HepG2 (cell line): ENCODE measurements around the gene SLC8A2. TPM values are rescaled to one million over a fixed set of nuclear protein-coding genes. Genes with fewer than 3 reads are reported as not detected.
A peak's percentile ranks its signal among the peaks of the same experiment; 100 is the strongest.

ENCODE experiments used
- FOXK2 ChIP-seq: fragments of 450-650 bp; IDR thresholded peaks from 2 replicates; pipeline ENCODE4 v1.6.1; 2016
- GPBP1L1 ChIP-seq: sonication (generic); formaldehyde crosslinking; IDR thresholded peaks from 2 replicates; pipeline ENCODE4 v1.5.0; 2020; ENCODE audit warnings: mild to moderate bottlenecking, missing genetic modification reagents
- HCFC1 ChIP-seq: fragments of 150-350 bp; IDR thresholded peaks from 2 replicates; pipeline ENCODE4 v1.6.1; 2014; ENCODE audit warnings: low read depth, low read length
- JUN ChIP-seq: sonication (generic); formaldehyde crosslinking; IDR thresholded peaks from 2 replicates; pipeline ENCODE4 v1.4.0; 2020; ENCODE audit warnings: mild to moderate bottlenecking, missing genetic modification reagents
- PHF8 ChIP-seq: sonication (generic); formaldehyde crosslinking; IDR thresholded peaks from 2 replicates; pipeline ENCODE4 v1.5.0; 2020; ENCODE audit warnings: missing genetic modification reagents
- TBP ChIP-seq: sonication (generic); formaldehyde crosslinking; IDR thresholded peaks from 2 replicates; pipeline ENCODE4 v1.5.0; 2020; ENCODE audit warnings: missing genetic modification reagents
- TCF7L2 ChIP-seq: IDR thresholded peaks from 2 replicates; pipeline ENCODE4 v1.6.1; 2011; ENCODE audit warnings: mild to moderate bottlenecking, low read depth, low read length, moderate library complexity
- TRAFD1 ChIP-seq: sonication (generic); formaldehyde crosslinking; IDR thresholded peaks from 2 replicates; pipeline ENCODE4 v1.5.1; 2020; ENCODE audit warnings: missing genetic modification reagents, mild to moderate bottlenecking, borderline replicate concordance
- ZBTB2 ChIP-seq: sonication (generic); formaldehyde crosslinking; IDR thresholded peaks from 2 replicates; pipeline ENCODE4 v1.8.0; 2022; ENCODE audit warnings: low read depth, missing genetic modification reagents
- ZC3H13 ChIP-seq: sonication (generic); formaldehyde crosslinking; IDR thresholded peaks from 2 replicates; pipeline ENCODE4 v1.8.1; 2023; ENCODE audit warnings: mild to moderate bottlenecking, missing genetic modification reagents, moderate library complexity
- ZNF264 ChIP-seq: sonication (generic); formaldehyde crosslinking; IDR thresholded peaks from 2 replicates; pipeline ENCODE4 v1.4.0; 2020; ENCODE audit warnings: missing genetic modification reagents
- ZNF484 ChIP-seq: sonication (generic); formaldehyde crosslinking; IDR thresholded peaks from 2 replicates; pipeline ENCODE4 v1.5.1; 2020; ENCODE audit warnings: mild to moderate bottlenecking, low read depth, missing genetic modification reagents, borderline replicate concordance
- ZNF639 ChIP-seq: conservative IDR thresholded peaks from 2 replicates; pipeline ENCODE4 v1.6.1; 2018; ENCODE audit warnings: missing genetic modification reagents
- ZNF75D ChIP-seq: sonication (generic); formaldehyde crosslinking; IDR thresholded peaks from 2 replicates; pipeline ENCODE4 v1.8.1; 2023; ENCODE audit warnings: missing genetic modification reagents, mild to moderate bottlenecking, borderline replicate concordance
- ZSCAN29 ChIP-seq: sonication (generic); formaldehyde crosslinking; conservative IDR thresholded peaks from 2 replicates; pipeline ENCODE4 v1.4.0; 2020; ENCODE audit warnings: mild to moderate bottlenecking, missing genetic modification reagents
- polyA plus RNA-seq, 8 experiments: library from polyadenylated mRNA; depleted of rRNA in 3 of 8; stranded (reverse) in 7 of 8; unstranded in 1 of 8; fragments of >200 nt; fragmentation: Illumina TruSeq in 4 of 8; extraction: Trizol in 4 of 8; gene quantifications; 2 replicates each; pipeline versions ENCODE4 v1.2.1 to v1.2.3, GENCODE V29; 2011 to 2016; ENCODE audit warnings: low read depth in 4 of 8, missing spikeins in 1 of 8, mixed read lengths in 1 of 8; ENCODE audit not compliant: insufficient read depth in 1 of 8
- total RNA-seq, 5 experiments: library from RNA; depleted of rRNA; stranded (reverse); fragments of >200 nt; fragmentation: Illumina TruSeq; extraction: Trizol; gene quantifications; 2 replicates each; pipeline ENCODE4 v1.2.3, GENCODE V29; 2016; ENCODE audit warnings: low read depth in 1 of 5
- TF ChIP-seq, protein P1 (sequence below): sonication (generic); formaldehyde crosslinking; IDR thresholded peaks from 2 replicates; pipeline ENCODE4 v1.5.1; 2020; ENCODE audit warnings: mild to moderate bottlenecking, missing genetic modification reagents, moderate library complexity
- TF ChIP-seq, protein P2 (sequence below): sonication (generic); formaldehyde crosslinking; IDR thresholded peaks from 2 replicates; pipeline ENCODE4 v1.9.0; 2021; ENCODE audit warnings: missing genetic modification reagents, mild to moderate bottlenecking, borderline replicate concordance
- TF ChIP-seq, protein P3 (sequence below): sonication (generic); formaldehyde crosslinking; IDR thresholded peaks from 2 replicates; pipeline ENCODE4 v1.4.0; 2020; ENCODE audit warnings: missing genetic modification reagents

The SLC8A2 gene
- total and polyA plus RNA-seq, 2 of the 13 experiments (the other 11 are each of a cell fraction or from before 2014, with no cell fraction given) = 0.02 TPM; not detected in 1

DNA sequence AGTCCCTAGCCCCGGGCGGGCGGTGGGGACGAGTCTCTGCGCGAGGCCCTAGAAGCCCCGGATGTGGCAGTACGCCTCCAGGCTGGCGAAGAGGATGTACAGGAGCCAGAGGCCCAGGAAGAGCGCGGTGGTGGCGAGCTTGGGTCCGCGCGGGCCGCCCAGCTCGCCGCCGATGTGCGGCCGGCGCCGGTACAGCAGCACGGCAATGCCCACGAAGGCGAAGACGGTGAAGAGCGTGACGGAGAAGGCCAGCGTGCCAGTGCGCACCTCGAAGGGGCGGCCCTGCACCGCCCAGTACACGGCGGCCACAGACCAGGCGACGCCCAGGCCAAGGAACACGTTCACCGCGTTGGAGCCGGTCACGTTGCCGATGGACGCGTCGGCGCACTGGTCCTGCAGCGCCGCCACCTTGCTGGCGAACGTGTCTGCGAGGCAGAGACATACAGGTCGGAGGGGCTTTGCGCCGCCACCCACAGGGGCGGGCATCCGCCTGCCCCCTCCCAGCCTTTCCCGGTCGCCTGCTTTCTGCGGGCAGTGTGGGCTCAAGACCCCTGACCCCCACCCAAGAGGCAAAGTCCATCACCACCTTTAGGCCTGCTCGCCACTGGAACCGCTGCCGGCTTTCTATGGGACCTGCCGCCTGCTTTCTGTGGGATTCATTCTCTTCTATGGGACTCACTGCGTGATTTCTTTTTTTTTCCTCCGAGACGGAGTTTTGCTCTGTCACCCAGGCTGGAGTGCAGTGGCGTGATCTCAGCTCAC is 41.5 kb downstream of the SLC8A2 start (continued):
- TF ChIP-seq ZNF639 (CRISPR knock-in tag) (0 out of 2 replicates have a peak, but pooled peaks have one; percentile 19), FOXK2 (no peak), TBP (CRISPR knock-in tag) (no peak), TRAFD1 (CRISPR knock-in tag) (no peak), ZSCAN29 (CRISPR knock-in tag) (no peak), JUN (CRISPR knock-in tag) (no peak), ZC3H13 (no peak), TCF7L2 (no peak), ZNF75D (CRISPR knock-in tag) (no peak), PHF8 (CRISPR knock-in tag) (peak; percentile 49), ZBTB2 (CRISPR knock-in tag) (no peak; the same call in 1 of the 2 replicates), HCFC1 (no peak), ZNF264 (no peak), ZNF484 (peak; percentile 78; the same call in 1 of the 2 replicates), GPBP1L1 (CRISPR knock-in tag) (no peak)
- TF ChIP-seq, protein P1, sequence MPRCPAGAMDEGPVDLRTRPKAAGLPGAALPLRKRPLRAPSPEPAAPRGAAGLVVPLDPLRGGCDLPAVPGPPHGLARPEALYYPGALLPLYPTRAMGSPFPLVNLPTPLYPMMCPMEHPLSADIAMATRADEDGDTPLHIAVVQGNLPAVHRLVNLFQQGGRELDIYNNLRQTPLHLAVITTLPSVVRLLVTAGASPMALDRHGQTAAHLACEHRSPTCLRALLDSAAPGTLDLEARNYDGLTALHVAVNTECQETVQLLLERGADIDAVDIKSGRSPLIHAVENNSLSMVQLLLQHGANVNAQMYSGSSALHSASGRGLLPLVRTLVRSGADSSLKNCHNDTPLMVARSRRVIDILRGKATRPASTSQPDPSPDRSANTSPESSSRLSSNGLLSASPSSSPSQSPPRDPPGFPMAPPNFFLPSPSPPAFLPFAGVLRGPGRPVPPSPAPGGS (CRISPR knock-in tag) = 0 out of 2 replicates have a peak, but pooled peaks have one; percentile 79
- TF ChIP-seq, protein P2, sequence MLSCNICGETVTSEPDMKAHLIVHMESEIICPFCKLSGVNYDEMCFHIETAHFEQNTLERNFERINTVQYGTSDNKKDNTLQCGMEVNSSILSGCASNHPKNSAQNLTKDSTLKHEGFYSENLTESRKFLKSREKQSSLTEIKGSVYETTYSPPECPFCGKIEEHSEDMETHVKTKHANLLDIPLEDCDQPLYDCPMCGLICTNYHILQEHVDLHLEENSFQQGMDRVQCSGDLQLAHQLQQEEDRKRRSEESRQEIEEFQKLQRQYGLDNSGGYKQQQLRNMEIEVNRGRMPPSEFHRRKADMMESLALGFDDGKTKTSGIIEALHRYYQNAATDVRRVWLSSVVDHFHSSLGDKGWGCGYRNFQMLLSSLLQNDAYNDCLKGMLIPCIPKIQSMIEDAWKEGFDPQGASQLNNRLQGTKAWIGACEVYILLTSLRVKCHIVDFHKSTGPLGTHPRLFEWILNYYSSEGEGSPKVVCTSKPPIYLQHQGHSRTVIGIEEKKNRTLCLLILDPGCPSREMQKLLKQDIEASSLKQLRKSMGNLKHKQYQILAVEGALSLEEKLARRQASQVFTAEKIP (CRISPR knock-in tag) = no peak
- TF ChIP-seq, protein P3, sequence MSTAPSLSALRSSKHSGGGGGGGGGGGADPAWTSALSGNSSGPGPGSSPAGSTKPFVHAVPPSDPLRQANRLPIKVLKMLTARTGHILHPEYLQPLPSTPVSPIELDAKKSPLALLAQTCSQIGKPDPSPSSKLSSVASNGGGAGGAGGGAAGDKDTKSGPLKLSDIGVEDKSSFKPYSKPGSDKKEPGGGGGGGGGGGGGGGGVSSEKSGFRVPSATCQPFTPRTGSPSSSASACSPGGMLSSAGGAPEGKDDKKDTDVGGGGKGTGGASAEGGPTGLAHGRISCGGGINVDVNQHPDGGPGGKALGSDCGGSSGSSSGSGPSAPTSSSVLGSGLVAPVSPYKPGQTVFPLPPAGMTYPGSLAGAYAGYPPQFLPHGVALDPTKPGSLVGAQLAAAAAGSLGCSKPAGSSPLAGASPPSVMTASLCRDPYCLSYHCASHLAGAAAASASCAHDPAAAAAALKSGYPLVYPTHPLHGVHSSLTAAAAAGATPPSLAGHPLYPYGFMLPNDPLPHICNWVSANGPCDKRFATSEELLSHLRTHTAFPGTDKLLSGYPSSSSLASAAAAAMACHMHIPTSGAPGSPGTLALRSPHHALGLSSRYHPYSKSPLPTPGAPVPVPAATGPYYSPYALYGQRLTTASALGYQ (CRISPR knock-in tag) = no peak
